ENCODE data around the gene NR2C2AP.

DNA sequence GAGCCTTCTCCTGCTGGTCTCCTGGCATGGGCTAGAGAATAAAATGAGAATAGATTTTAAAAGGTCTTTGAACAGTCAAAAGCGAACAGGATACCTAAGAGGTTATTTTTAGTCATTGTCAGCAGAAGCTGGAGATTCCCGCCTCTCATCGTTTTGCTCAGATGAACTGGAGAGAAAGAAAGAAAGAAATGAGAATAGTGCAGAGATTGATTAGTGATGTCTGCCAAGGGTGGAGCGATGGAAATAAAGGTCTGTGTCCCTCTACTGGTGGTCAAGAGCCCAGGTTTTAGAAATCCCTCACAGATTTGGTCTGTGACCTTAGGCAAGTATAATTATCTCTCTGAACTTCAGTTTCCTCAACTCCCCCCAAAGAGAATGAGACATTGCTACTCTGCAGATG lies 13.9 kb upstream of the NR2C2AP start:
- TF ChIP-seq MAX (IDR thresholded peaks at IDR 0.05; ENCODE audit: insufficient read depth, insufficient read length): no peak
- TF ChIP-seq EZH2 (IDR thresholded peaks at IDR 0.05; ENCODE audit: borderline replicate concordance, low read depth, low read length, severe bottlenecking): no peak
- TF ChIP-seq, protein P1, sequence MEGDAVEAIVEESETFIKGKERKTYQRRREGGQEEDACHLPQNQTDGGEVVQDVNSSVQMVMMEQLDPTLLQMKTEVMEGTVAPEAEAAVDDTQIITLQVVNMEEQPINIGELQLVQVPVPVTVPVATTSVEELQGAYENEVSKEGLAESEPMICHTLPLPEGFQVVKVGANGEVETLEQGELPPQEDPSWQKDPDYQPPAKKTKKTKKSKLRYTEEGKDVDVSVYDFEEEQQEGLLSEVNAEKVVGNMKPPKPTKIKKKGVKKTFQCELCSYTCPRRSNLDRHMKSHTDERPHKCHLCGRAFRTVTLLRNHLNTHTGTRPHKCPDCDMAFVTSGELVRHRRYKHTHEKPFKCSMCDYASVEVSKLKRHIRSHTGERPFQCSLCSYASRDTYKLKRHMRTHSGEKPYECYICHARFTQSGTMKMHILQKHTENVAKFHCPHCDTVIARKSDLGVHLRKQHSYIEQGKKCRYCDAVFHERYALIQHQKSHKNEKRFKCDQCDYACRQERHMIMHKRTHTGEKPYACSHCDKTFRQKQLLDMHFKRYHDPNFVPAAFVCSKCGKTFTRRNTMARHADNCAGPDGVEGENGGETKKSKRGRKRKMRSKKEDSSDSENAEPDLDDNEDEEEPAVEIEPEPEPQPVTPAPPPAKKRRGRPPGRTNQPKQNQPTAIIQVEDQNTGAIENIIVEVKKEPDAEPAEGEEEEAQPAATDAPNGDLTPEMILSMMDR (IDR thresholded peaks at IDR 0.05; ENCODE audit: extremely low read depth in 1 of 2, insufficient read depth in 1 of 2, low read depth in 1 of 2, low read length in 2 of 2): peak; percentile 7 to 11
